ENCODE measurements around the gene HTR2C. TPM values are rescaled to one million over a fixed set of nuclear protein-coding genes. Genes with fewer than 3 reads are reported as not detected.

HTR2C gene
- total RNA-seq, 1 donor from 2014 or later = not detected

DNA sequence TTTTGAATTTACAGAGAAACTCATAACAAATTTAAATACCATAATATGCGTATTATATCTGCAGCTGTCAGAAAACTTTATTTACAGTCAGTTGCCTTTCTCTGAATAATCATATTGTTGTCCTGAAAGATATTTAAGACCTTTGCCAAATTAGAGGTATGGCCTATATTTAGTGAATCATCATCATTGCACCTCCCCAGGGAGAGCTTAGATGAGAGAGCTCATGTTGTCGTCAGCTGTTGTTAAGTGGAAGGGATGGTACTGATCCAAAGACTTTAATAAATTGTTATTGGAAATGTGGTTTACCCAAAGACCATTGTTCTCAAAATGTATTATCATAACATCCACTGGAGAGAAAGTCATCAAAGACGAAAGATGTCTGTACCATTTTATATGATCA lies 128.6 kb downstream of the HTR2C start:
- Mint-ChIP-seq H3K4me1 (no peaks in the 10 kb centered on the region), H3K9me3 (no peaks in the 10 kb centered on the region), H3K36me3 (ENCODE audit: low read depth) (no peaks in the 10 kb centered on the region), H3K27me3 (no peaks in the 10 kb centered on the region), H3K27ac (no peak overlapping the region), H3K4me3 (no peak overlapping the region)
- ATAC-seq (ENCODE audit: low read depth) (no peak), DNase-seq (no peak)
- TF ChIP-seq, protein P1, sequence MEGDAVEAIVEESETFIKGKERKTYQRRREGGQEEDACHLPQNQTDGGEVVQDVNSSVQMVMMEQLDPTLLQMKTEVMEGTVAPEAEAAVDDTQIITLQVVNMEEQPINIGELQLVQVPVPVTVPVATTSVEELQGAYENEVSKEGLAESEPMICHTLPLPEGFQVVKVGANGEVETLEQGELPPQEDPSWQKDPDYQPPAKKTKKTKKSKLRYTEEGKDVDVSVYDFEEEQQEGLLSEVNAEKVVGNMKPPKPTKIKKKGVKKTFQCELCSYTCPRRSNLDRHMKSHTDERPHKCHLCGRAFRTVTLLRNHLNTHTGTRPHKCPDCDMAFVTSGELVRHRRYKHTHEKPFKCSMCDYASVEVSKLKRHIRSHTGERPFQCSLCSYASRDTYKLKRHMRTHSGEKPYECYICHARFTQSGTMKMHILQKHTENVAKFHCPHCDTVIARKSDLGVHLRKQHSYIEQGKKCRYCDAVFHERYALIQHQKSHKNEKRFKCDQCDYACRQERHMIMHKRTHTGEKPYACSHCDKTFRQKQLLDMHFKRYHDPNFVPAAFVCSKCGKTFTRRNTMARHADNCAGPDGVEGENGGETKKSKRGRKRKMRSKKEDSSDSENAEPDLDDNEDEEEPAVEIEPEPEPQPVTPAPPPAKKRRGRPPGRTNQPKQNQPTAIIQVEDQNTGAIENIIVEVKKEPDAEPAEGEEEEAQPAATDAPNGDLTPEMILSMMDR (IDR thresholded peaks at IDR 0.05) = no peak
- intact Hi-C loops (cut with micrococcal nuclease) = no loop called here
- ChIA-PET POLR2A (no interaction called here), CTCF (no interaction called here)

DNA sequence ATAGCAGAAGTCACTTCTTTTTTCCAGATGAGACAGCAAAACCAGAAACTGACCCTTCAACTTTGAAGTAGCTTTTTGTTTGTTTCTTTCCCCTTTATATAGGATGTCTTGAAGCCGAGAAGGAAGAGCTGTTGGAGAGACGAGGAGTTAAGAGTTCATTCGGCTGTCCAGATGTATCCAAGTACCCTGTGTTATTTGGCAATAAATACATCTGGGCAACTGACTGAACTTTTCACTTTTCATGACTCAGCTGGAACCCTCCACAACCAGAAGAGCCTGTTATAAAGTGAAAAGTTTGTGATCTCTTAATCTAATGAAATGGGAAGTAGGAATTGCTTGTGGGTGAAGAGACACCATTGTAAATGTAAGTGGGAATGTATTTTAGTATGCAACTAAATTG lies 131.2 kb downstream of the HTR2C start:
- DNase-seq (no peak), ATAC-seq (ENCODE audit: low read depth) (no peak)
- H3K4me3 Mint-ChIP-seq = no peak overlapping the region
- no peaks in the 10 kb centered on the region for H3K4me1 Mint-ChIP-seq
- TF ChIP-seq, protein P1 (IDR thresholded peaks at IDR 0.05) = no peak
- no peaks in the 10 kb centered on the region for H3K36me3 Mint-ChIP-seq (ENCODE audit: low read depth)
- ChIA-PET CTCF (no interaction called here), POLR2A (no interaction called here)
- no peaks in the 10 kb centered on the region for H3K9me3 Mint-ChIP-seq
- H3K27me3 Mint-ChIP-seq = no peaks in the 10 kb centered on the region
- H3K27ac Mint-ChIP-seq = no peak overlapping the region
- intact Hi-C loops (cut with micrococcal nuclease) = loop anchor here (5.0 kb wide), 1 partner anchor 788 kb away; no protein-coding TSS in a partner anchor

DNA sequence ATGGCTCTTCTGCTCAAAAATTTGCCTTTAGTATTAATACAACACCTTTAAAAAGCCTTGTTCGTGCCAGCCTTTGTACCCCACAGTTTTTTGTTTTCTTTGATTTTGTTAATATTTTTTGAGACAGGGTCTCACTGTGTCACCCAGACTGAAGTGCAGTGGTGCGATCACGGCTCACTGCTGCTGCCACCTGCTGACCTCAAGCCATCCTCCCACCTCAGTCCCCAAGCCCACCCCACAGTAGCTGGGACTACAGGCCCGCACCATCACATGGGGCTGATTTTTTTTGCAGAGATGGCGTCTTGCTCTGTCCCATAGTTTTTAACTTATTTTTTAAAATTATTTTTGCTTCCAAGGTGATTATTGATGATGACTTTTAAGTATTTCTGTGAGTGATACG lies 134.0 kb downstream of the HTR2C start:
- TF ChIP-seq, protein P1 (IDR thresholded peaks at IDR 0.05) = no peak
- H3K27ac Mint-ChIP-seq = no peak overlapping the region
- DNase-seq = no peak
- POLR2A ChIA-PET = no interaction called here
- no peaks in the 10 kb centered on the region for H3K4me1 Mint-ChIP-seq
- intact Hi-C loops (cut with micrococcal nuclease) = loop anchor here (5.0 kb wide), 1 partner anchor 791 kb away; no protein-coding TSS in a partner anchor
- no peaks in the 10 kb centered on the region for H3K27me3 Mint-ChIP-seq
- H3K36me3 Mint-ChIP-seq (ENCODE audit: low read depth) = no peaks in the 10 kb centered on the region
- no peaks in the 10 kb centered on the region for H3K9me3 Mint-ChIP-seq
- H3K4me3 Mint-ChIP-seq = no peak overlapping the region
- CTCF ChIA-PET = no interaction called here
- no peak for ATAC-seq (ENCODE audit: low read depth)

DNA sequence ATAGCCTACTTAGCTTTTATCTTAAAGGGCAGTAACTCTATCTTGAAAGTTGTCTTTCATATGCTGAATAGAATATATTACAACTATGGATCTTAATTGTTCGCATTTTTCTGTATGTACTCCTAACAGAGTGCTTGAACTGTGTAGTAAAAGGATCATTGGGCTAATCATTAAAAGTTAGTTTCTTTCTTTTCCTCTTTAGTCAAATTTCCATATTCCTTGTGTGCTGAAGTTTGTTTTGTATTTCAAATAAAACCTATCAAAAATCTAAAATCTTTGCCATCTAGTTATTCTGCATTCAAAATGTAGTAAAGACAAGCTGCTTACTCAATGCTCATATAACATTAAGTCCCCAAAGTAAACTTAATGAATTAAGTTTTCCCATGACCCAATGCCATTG lies 182.7 kb downstream of the HTR2C start:
- Mint-ChIP-seq H3K36me3 (ENCODE audit: low read depth) (no peaks in the 10 kb centered on the region), H3K27me3 (no peaks in the 10 kb centered on the region), H3K27ac (no peak overlapping the region), H3K4me3 (no peak overlapping the region), H3K4me1 (no peaks in the 10 kb centered on the region), H3K9me3 (no peaks in the 10 kb centered on the region)
- intact Hi-C loops (cut with micrococcal nuclease) = no loop called here
- ChIA-PET CTCF (no interaction called here), POLR2A (no interaction called here)
- no peak for ATAC-seq (ENCODE audit: low read depth)
- TF ChIP-seq, protein P1 (IDR thresholded peaks at IDR 0.05) = no peak
- DNase-seq = no peak

DNA sequence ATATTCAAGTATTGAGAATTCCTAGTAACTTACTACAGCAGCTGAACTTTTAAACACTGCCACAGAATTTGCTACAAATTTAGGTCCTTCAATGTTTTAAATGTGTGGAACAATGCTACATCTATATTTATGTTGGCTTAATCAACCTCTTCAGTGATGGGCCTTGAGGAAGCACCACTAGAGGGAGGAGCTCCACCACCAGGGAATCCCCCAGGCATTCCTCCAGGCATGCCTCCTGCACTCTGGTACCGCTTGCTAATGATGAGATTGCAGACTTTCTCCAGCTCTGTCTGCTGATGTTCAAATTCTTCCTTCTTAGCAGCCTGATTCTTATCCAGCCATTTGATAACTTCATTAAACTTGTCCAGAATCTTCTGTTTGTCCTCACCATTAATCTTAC lies 190.8 kb downstream of the HTR2C start:
- no peaks in the 10 kb centered on the region for H3K4me1 Mint-ChIP-seq
- intact Hi-C loops (cut with micrococcal nuclease) = no loop called here
- no peak overlapping the region for H3K4me3 Mint-ChIP-seq
- no peak for ATAC-seq (ENCODE audit: low read depth)
- CTCF ChIA-PET = no interaction called here
- TF ChIP-seq, protein P1 (IDR thresholded peaks at IDR 0.05) = no peak
- no peak overlapping the region for H3K27ac Mint-ChIP-seq
- no peaks in the 10 kb centered on the region for H3K36me3 Mint-ChIP-seq (ENCODE audit: low read depth)
- no peak for DNase-seq
- POLR2A ChIA-PET = no interaction called here
- H3K9me3 Mint-ChIP-seq = no peaks in the 10 kb centered on the region
- H3K27me3 Mint-ChIP-seq = no peaks in the 10 kb centered on the region

Data from activated B cell treated with CpG ODN at 0.5 μM for 24 hours (primary cell).